Measurements from ENCODE around the gene COA6.

DNA sequence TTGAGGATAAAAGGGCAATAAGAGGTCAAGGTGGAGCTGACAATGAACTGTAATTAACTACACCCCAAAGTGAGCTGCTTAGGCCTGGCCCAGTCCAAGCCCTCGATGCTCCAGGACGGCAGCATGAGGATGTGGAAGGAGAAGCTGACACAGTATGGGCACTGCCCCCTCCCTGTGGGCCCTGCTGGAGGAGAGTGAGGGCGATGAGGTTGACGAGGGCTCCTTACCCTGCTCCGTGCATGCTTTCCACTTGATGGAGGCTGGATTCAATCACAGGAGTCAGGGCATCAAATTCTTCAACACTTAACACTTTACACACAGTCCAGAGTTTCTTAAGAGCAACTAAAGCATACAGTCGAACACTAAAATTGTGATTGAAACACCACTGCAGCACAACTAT, 32.4 kb downstream of the COA6 start:
- TF ChIP-seq POLR2AphosphoS5 (IDR thresholded peaks at IDR 0.05) (no peak), POLR2A (IDR thresholded peaks at IDR 0.05) (no peak), EP300 (IDR thresholded peaks at IDR 0.05) (no peak)
- TF ChIP-seq, protein P1, sequence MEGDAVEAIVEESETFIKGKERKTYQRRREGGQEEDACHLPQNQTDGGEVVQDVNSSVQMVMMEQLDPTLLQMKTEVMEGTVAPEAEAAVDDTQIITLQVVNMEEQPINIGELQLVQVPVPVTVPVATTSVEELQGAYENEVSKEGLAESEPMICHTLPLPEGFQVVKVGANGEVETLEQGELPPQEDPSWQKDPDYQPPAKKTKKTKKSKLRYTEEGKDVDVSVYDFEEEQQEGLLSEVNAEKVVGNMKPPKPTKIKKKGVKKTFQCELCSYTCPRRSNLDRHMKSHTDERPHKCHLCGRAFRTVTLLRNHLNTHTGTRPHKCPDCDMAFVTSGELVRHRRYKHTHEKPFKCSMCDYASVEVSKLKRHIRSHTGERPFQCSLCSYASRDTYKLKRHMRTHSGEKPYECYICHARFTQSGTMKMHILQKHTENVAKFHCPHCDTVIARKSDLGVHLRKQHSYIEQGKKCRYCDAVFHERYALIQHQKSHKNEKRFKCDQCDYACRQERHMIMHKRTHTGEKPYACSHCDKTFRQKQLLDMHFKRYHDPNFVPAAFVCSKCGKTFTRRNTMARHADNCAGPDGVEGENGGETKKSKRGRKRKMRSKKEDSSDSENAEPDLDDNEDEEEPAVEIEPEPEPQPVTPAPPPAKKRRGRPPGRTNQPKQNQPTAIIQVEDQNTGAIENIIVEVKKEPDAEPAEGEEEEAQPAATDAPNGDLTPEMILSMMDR (IDR thresholded peaks at IDR 0.05): no peak

Measured in suprapubic skin (tissue), 4 donors.